Right lobe of liver (tissue), 4 donors: ENCODE results near the gene LILRA6.

ENCODE experiments used
- POLR2A ChIP-seq: fragments of 450-650 bp; IDR thresholded peaks from one replicate; pipeline ENCODE4 v1.6.1; 2017; ENCODE audit warnings: antibody characterized with exemption, mild to moderate bottlenecking
- TF ChIP-seq, protein P1 (sequence below), 4 donors: fragments of 200-600 bp in 3 of 4; fragments of 450-650 bp in 1 of 4; IDR thresholded peaks; one replicate each; pipeline versions ENCODE4 v1.5.1 to v1.8.0; 2016 to 2022; ENCODE audit warnings: antibody characterized with exemption in 4 of 4, mild to moderate bottlenecking in 2 of 4
- donor health status: DM: no; HTN: no; CAD: no.
- donor health status: DM: no; HTN: no; CAD: no.
- donor health status: DM: no; HTN: yes; CAD: no.

DNA sequence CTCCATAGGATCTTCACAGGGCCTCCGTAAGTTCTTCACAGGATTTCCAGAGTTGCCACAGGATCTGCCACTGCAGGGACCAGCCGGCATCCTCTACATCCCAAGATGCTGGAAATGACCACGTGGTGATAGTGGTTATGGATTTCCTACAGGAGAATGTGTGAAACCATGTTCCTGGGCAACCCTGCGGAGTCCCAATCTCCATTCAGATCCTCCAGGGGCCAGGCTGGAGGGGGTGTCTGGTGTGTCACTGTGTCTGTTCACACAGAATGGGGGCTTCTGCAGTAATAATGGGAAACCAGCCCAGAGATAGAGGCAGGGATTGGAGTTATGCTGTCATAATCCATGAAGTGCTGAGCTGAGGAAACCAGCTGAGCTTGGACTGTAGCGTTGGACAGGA, 8.6 kb downstream of the LILRA6 start:
- TF ChIP-seq, protein P1, sequence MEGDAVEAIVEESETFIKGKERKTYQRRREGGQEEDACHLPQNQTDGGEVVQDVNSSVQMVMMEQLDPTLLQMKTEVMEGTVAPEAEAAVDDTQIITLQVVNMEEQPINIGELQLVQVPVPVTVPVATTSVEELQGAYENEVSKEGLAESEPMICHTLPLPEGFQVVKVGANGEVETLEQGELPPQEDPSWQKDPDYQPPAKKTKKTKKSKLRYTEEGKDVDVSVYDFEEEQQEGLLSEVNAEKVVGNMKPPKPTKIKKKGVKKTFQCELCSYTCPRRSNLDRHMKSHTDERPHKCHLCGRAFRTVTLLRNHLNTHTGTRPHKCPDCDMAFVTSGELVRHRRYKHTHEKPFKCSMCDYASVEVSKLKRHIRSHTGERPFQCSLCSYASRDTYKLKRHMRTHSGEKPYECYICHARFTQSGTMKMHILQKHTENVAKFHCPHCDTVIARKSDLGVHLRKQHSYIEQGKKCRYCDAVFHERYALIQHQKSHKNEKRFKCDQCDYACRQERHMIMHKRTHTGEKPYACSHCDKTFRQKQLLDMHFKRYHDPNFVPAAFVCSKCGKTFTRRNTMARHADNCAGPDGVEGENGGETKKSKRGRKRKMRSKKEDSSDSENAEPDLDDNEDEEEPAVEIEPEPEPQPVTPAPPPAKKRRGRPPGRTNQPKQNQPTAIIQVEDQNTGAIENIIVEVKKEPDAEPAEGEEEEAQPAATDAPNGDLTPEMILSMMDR (IDR thresholded peaks at IDR 0.05) = no peak
- TF ChIP-seq POLR2A = no peak
